ENCODE measurements around the gene FXR1.

Gene FXR1

GRCh38 chr3:180888992-180889560 lies 23.4 kb upstream of the FXR1 start:
- no peak for DNase-seq (ENCODE audit: extremely low read depth, low read depth)
- TF ChIP-seq CTCF (IDR thresholded peaks at IDR 0.05; ENCODE audit: low read depth, low read length), result no peak

GRCh38 chr3:180898572-180898971 lies 13.9 kb upstream of the FXR1 start:
- no peak for DNase-seq (ENCODE audit: extremely low read depth, low read depth)

GRCh38 chr3:180909369-180910127 lies 2.9 kb upstream of the FXR1 start:
- no peak for DNase-seq (ENCODE audit: extremely low read depth, low read depth)
- no peak for TF ChIP-seq CTCF (IDR thresholded peaks at IDR 0.05; ENCODE audit: low read depth, low read length)

More at GRCh38 chr3:180898572-180898971, 13.9 kb upstream of the FXR1 start:
- TF ChIP-seq CTCF (IDR thresholded peaks at IDR 0.05; ENCODE audit: low read depth, low read length), result no peak

- DNase-seq (ENCODE audit: extremely low read depth, low read depth), result no peak
- no peak for TF ChIP-seq CTCF (IDR thresholded peaks at IDR 0.05; ENCODE audit: low read depth, low read length)
These were observed 1.6 kb upstream of the FXR1 start for GRCh38 chr3:180910823-180911222.

- no peak for TF ChIP-seq CTCF (IDR thresholded peaks at IDR 0.05; ENCODE audit: low read depth, low read length)
- DNase-seq (ENCODE audit: extremely low read depth, low read depth), result no peak
These were observed 580 bp upstream of the FXR1 start for GRCh38 chr3:180911876-180912303.

- no peak for DNase-seq (ENCODE audit: extremely low read depth, low read depth)
These were observed 1.3 kb downstream of the FXR1 start for GRCh38 chr3:180913581-180914404.

More at GRCh38 chr3:180913581-180914404, 1.3 kb downstream of the FXR1 start:
- TF ChIP-seq CTCF (IDR thresholded peaks at IDR 0.05; ENCODE audit: low read depth, low read length), result no peak

Measured in AG09319 (cell line).